ENCODE measurements around the gene IQGAP1.

GRCh38 chr15:90360746-90361145 lies 27.3 kb upstream of the IQGAP1 start:
- TF ChIP-seq, protein P1, sequence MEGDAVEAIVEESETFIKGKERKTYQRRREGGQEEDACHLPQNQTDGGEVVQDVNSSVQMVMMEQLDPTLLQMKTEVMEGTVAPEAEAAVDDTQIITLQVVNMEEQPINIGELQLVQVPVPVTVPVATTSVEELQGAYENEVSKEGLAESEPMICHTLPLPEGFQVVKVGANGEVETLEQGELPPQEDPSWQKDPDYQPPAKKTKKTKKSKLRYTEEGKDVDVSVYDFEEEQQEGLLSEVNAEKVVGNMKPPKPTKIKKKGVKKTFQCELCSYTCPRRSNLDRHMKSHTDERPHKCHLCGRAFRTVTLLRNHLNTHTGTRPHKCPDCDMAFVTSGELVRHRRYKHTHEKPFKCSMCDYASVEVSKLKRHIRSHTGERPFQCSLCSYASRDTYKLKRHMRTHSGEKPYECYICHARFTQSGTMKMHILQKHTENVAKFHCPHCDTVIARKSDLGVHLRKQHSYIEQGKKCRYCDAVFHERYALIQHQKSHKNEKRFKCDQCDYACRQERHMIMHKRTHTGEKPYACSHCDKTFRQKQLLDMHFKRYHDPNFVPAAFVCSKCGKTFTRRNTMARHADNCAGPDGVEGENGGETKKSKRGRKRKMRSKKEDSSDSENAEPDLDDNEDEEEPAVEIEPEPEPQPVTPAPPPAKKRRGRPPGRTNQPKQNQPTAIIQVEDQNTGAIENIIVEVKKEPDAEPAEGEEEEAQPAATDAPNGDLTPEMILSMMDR (IDR thresholded peaks at IDR 0.05) = no peak
- TF ChIP-seq POLR2A (IDR thresholded peaks at IDR 0.05) = no peak
- no peak for TF ChIP-seq EP300 (IDR thresholded peaks at IDR 0.05)
- no peak for TF ChIP-seq POLR2AphosphoS5 (IDR thresholded peaks at IDR 0.05)
